ENCODE measurements around the gene RBM17.

DNA sequence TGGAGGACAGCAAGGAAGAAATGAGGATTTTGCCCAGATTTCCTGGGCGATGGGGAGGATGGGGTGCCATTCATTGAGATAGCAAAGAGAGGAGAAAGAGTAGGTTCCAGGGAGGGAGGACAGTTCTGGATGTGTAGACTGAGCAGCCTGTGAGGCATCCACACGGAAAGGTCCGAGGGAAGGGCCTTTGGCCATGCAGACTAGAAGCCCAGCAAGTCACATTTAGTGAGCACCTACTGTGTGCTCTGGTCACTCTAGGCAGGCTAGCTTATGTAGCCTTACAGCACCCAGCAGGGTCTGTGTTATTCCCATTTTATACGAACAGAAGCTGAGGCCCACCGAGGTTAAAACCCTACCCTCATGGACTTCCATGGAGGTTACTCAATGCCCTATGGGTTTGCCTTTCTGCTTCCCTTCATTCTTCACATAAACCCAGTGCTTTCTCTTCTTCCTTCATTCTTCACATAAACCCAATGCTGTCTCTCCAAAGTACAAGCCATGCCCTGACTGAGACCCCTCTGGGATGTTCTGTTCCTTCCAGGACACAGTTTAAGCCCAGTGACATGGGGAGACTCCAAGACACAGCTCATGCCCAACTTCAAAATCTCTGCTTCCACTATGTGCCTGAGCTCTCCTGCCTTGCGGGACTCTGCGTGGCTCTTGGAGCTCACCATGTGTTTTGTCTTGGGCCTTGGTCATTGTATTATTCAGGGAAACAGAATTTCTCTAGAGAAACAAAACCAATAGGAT lies 40.4 kb upstream of the RBM17 start:
- TF ChIP-seq CTCF (conservative IDR thresholded peaks at IDR 0.05; ENCODE audit: low read depth, low read length) (no peak), EZH2phosphoT487 (IDR thresholded peaks at IDR 0.05; ENCODE audit: borderline replicate concordance, low read length) (no peak), EZH2 (IDR thresholded peaks at IDR 0.05; ENCODE audit: low read length, unreplicated experiment) (no peak)

Data from PC-3 (cell line).